T-helper 1 cell (primary cell): Measurements from ENCODE around the gene TLCD3A.
"Not testable (repeated sequence)": the region's sequence is repeated elsewhere in the genome, so short reads cannot be mapped to it uniquely, and the experiment has no call there.

Source experiments
- DNase-seq, 5 donors: peaks; one replicate each; pipeline ENCODE4 v3.0.0-alpha.2; 2012 to 2020
- total RNA-seq, 4 donors: gene quantifications; one replicate each; lab custom pipeline; 2026; lab: John Stamatoyannopoulos, UW

Gene TLCD3A
- 0.39 to 2.9 (median 1.5) reads per million in 4 donors for total RNA-seq

GRCh38 chr17:732067-732901 is at the start of gene TLCD3A:
TSS of gene TLCD3A (plus strand) at chr17:732596. CDS start at chr17:732648, 52 bp downstream.
- DNase-seq: peak; percentile 23 to 50 (median 33)

GRCh38 chr17:683040-683439 is 49.4 kb upstream of the TLCD3A start:
- DNase-seq: no peak

- DNase-seq: peak in 1 of 5 donors; percentile 23
Observed at GRCh38 chr17:683499-684254, 48.7 kb upstream of the TLCD3A start.

GRCh38 chr17:685006-685405 is 47.4 kb upstream of the TLCD3A start:
- DNase-seq: no peak

- DNase-seq: peak in 1 of 5 donors; percentile 11
Observed at GRCh38 chr17:688100-688989, 44.1 kb upstream of the TLCD3A start.

- no peak for DNase-seq
Observed at GRCh38 chr17:689556-690275, 42.7 kb upstream of the TLCD3A start.

- no peak for DNase-seq
Observed at GRCh38 chr17:690361-690760, 42.0 kb upstream of the TLCD3A start.

GRCh38 chr17:691423-691822 is 41.0 kb upstream of the TLCD3A start:
- no peak for DNase-seq

GRCh38 chr17:692116-692515 is 40.3 kb upstream of the TLCD3A start:
- DNase-seq: no peak

- no peak for DNase-seq
Observed at GRCh38 chr17:693791-694638, 38.4 kb upstream of the TLCD3A start.

- DNase-seq: no peak
Observed at GRCh38 chr17:696369-696768, 36.0 kb upstream of the TLCD3A start.

- no peak for DNase-seq
Observed at GRCh38 chr17:697682-698081, 34.7 kb upstream of the TLCD3A start.

- not testable (repeated sequence) for DNase-seq
Observed at GRCh38 chr17:698096-698495, 34.3 kb upstream of the TLCD3A start.

GRCh38 chr17:699345-699744 is 33.1 kb upstream of the TLCD3A start:
- no peak for DNase-seq

GRCh38 chr17:700504-701094 is 31.8 kb upstream of the TLCD3A start:
- DNase-seq: peak in 1 of 5 donors; percentile 27

GRCh38 chr17:703081-703875 is 29.1 kb upstream of the TLCD3A start:
- DNase-seq: no peak

GRCh38 chr17:704111-704864 is 28.1 kb upstream of the TLCD3A start:
- no peak for DNase-seq

- DNase-seq: no peak
Observed at GRCh38 chr17:705011-705410, 27.4 kb upstream of the TLCD3A start.

GRCh38 chr17:705863-706262 is 26.5 kb upstream of the TLCD3A start:
- DNase-seq: no peak
